ENCODE data around the gene BAD.

GRCh38 chr11:64314805-64315561, 30.5 kb upstream of the BAD start:
- TF ChIP-seq, protein P1, sequence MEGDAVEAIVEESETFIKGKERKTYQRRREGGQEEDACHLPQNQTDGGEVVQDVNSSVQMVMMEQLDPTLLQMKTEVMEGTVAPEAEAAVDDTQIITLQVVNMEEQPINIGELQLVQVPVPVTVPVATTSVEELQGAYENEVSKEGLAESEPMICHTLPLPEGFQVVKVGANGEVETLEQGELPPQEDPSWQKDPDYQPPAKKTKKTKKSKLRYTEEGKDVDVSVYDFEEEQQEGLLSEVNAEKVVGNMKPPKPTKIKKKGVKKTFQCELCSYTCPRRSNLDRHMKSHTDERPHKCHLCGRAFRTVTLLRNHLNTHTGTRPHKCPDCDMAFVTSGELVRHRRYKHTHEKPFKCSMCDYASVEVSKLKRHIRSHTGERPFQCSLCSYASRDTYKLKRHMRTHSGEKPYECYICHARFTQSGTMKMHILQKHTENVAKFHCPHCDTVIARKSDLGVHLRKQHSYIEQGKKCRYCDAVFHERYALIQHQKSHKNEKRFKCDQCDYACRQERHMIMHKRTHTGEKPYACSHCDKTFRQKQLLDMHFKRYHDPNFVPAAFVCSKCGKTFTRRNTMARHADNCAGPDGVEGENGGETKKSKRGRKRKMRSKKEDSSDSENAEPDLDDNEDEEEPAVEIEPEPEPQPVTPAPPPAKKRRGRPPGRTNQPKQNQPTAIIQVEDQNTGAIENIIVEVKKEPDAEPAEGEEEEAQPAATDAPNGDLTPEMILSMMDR (IDR thresholded peaks at IDR 0.05): no peak
- TF ChIP-seq EZH2phosphoT487 (IDR thresholded peaks at IDR 0.05) (no peak), EZH2 (IDR thresholded peaks at IDR 0.05) (no peak)
